GM13976 (cell line): ENCODE measurements around the gene C4A.
"Not testable (repeated sequence)": the region's sequence is repeated elsewhere in the genome, so short reads cannot be mapped to it uniquely, and the experiment has no call there.

Source experiments
- DNase-seq: peaks from one replicate; pipeline ENCODE4 v3.0.0; 2012; ENCODE audit warnings: low spot score
- in situ Hi-C: fragments of 300-500 bp; cut with MboI; formaldehyde crosslinking; loops from one replicate; pipeline ENCODE4 v1.12.0; 2022; ENCODE audit warnings: low sequenced_read_pairs, mixed read lengths, inconsistent platforms; ENCODE audit not compliant: unreplicated experiment

The C4A gene

DNA sequence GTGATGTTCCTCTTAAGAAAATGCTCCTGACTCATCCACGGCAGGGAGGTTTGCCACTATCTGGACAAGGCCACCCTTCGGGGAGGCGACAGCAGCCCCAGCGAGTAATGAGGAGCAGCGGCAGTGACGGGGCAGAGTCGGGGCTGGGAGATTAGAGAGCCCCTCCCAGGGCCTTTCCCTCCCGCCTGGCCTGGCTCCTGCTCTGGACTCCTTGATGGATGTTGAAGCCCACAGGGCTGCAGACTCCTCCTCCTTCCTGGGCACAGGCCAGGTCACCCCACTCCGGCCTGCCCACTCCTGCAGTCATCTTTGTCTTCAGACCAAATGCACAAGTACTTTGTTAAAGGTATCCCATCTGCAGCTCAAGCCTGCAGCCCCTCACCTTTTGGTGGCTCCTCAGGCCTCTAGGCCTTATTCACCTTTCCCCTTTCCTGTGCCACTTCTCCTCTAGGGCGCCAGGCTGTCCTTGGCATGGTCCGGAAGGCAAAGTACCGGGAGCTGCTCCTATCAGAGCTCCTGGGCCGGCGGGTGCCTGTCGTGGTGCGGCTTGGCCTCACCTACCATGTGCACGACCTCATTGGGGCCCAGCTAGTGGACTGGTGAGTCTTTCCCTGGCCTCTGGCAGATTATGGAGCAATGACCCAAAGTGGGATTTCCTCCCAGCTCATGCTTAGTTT, 31.2 kb downstream of the C4A start:
- in situ Hi-C loops, DNase-seq: not testable (repeated sequence)

- in situ Hi-C loops, DNase-seq: not testable (repeated sequence)
Measured at GRCh38 chr6:32013738-32014137, 31.9 kb downstream of the C4A start.

DNA sequence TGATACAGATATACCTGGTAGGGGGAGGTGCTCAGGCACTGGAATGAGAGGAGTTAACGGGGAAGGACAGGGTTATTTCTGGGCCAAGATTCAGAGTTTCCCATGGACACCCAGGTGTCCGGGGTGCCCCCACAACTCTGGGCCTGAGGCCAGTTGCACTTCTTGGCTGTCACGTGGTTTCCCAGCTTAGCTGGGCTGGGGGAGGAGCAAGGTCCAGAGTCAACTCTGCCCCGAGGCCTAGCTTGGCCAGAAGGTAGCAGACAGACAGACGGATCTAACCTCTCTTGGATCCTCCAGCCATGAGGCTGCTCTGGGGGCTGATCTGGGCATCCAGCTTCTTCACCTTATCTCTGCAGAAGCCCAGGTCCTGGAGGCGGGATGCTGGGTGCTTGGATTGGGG, 32.7 kb downstream of the C4A start, which contains the start of gene C4B:
Gene C4B (plus strand): TSS at position 249 of the 400 bp plus-strand sequence. CDS start 51 bp downstream, at position 300.
- in situ Hi-C loops, DNase-seq: not testable (repeated sequence)

DNA sequence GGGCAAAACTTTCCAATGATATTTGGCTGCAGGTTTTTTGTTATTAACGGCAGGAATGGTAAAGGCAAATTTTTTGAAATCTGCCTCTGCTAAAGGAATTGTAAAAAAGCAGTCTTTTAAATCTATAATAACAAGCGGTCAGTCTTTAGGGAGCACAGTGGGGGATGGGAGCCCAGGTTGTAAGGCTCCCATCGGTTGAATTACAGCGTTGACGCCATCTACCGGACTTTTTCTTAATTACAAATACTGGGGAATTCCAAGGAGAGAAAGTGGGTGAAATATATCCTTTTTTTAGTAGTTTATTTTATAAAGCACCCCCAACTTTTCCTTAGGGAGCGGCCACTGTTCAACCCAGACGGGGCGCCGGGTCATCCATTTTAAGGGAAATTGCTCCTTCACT, 40.2 kb downstream of the C4A start:
- DNase-seq, in situ Hi-C loops: not testable (repeated sequence)

GRCh38 chr6:32028631-32029030, 46.8 kb downstream of the C4A start:
- in situ Hi-C loops, DNase-seq: not testable (repeated sequence)

GRCh38 chr6:32029553-32029952, 47.7 kb downstream of the C4A start:
- in situ Hi-C loops, DNase-seq: not testable (repeated sequence)

- DNase-seq, in situ Hi-C loops: not testable (repeated sequence)
Measured at GRCh38 chr6:32035283-32036013, 53.6 kb downstream of the C4A start.

- in situ Hi-C loops: not testable (repeated sequence)
Measured at GRCh38 chr6:32037136-32037535, 55.3 kb downstream of the C4A start.

GRCh38 chr6:32037598-32038524, 56.0 kb downstream of the C4A start, which contains the start of gene CYP21A2:
CYP21A2 (plus strand) TSS chr6:32038415; CDS start chr6:32038423, 8 bp downstream.
- DNase-seq, in situ Hi-C loops: not testable (repeated sequence)

More at GRCh38 chr6:32037136-32037535, 55.3 kb downstream of the C4A start:
- DNase-seq: not testable (repeated sequence)

- in situ Hi-C loops, DNase-seq: not testable (repeated sequence)
Measured at GRCh38 chr6:32038878-32039277, 57.0 kb downstream of the C4A start.

GRCh38 chr6:32039321-32040274, 57.7 kb downstream of the C4A start:
- DNase-seq, in situ Hi-C loops: not testable (repeated sequence)

GRCh38 chr6:32040299-32041049, 58.6 kb downstream of the C4A start:
- DNase-seq, in situ Hi-C loops: not testable (repeated sequence)

GRCh38 chr6:32041050-32041321, 59.1 kb downstream of the C4A start:
- in situ Hi-C loops: not testable (repeated sequence)

GRCh38 chr6:32041385-32041784, 59.5 kb downstream of the C4A start:
- in situ Hi-C loops, DNase-seq: not testable (repeated sequence)

More at GRCh38 chr6:32041050-32041321, 59.1 kb downstream of the C4A start:
- not testable (repeated sequence) for DNase-seq

- in situ Hi-C loops, DNase-seq: not testable (repeated sequence)
Measured at GRCh38 chr6:32042276-32042675, 60.4 kb downstream of the C4A start.

- in situ Hi-C loops, DNase-seq: not testable (repeated sequence)
Measured at GRCh38 chr6:32043589-32044380, 61.9 kb downstream of the C4A start.
